H1 (cell line): ENCODE data around the gene PCNA. TPM values are rescaled to one million over a fixed set of nuclear protein-coding genes. Genes with fewer than 3 reads are reported as not detected.

Experiments
- CTCF ChIA-PET: fragments of 300-600 bp; sonication (Branson Sonifier 250); formaldehyde crosslinking; loops from one replicate; lab custom pipeline; 2021; ENCODE audit not compliant: partially characterized antibody; lab: Charles Lee
- POLR2A ChIA-PET: fragments of 300-600 bp; sonication (Branson Sonifier 250); formaldehyde crosslinking; loops from one replicate; lab custom pipeline; 2021; ENCODE audit warnings: inconsistent platforms; ENCODE audit not compliant: partially characterized antibody; lab: Charles Lee
- DNase-seq, 2 experiments: peaks; one replicate each; pipeline versions ENCODE4 v3.0.0 to v3.0.0-alpha.2; 2010 to 2022; ENCODE audit warnings: low spot score in 2 of 2, low read depth in 1 of 2, mixed read lengths in 1 of 2
- FAIRE-seq: peaks from 2 replicates; lab custom pipeline; 2011; peaks lifted over from hg19 to GRCh38; lab: Jason Lieb, UNC
- H2AFZ ChIP-seq: 2 replicates; pipeline ENCODE4 v1.8.1; 2012; ENCODE audit warnings: low read length, inconsistent platforms
- H2AK5ac ChIP-seq: 2 replicates; pipeline ENCODE4 v1.6.1; 2013; ENCODE audit warnings: low read depth, low read length
- H2BK120ac ChIP-seq: replicated peaks from 2 replicates; pipeline ENCODE3; 2013; ENCODE audit warnings: low read depth, low read length, inconsistent platforms
- H2BK12ac ChIP-seq: 2 replicates; pipeline ENCODE4 v1.6.1; 2013; ENCODE audit warnings: low read depth, low read length
- H2BK15ac ChIP-seq: 2 replicates; pipeline ENCODE4 v1.6.1; 2013; ENCODE audit warnings: low read length
- H2BK20ac ChIP-seq: 2 replicates; pipeline ENCODE4 v1.6.1; 2013; ENCODE audit warnings: low read length
- H2BK5ac ChIP-seq: 2 replicates; pipeline ENCODE4 v1.6.1; 2013; ENCODE audit warnings: low read depth, low read length
- H3K14ac ChIP-seq: 2 replicates; pipeline ENCODE4 v1.6.1; 2013; ENCODE audit warnings: inconsistent platforms; ENCODE audit not compliant: insufficient read length
- H3K18ac ChIP-seq: 2 replicates; pipeline ENCODE4 v1.6.1; 2013; ENCODE audit warnings: low read length; ENCODE audit errors: extremely low read depth
- H3K23ac ChIP-seq: 2 replicates; pipeline ENCODE4 v1.6.1; 2013; ENCODE audit warnings: inconsistent platforms; ENCODE audit not compliant: insufficient read length
- H3K23me2 ChIP-seq: 2 replicates; pipeline ENCODE4 v1.6.1; 2013; ENCODE audit warnings: low read depth, low read length
- H3K27ac ChIP-seq: 2 replicates; pipeline ENCODE4 v1.6.1; 2011; ENCODE audit warnings: low read depth, low read length, inconsistent platforms
- H3K27me3 ChIP-seq, 4 experiments: replicated peaks in 1 of 4; 1 replicate in 1 of 4; 2 replicates in 3 of 4; pipeline versions ENCODE4 v1.6.1 to v1.8.1; 2011 to 2013; ENCODE audit warnings: low read length in 3 of 4, mild to moderate bottlenecking in 3 of 4, inconsistent platforms in 2 of 4, mixed read lengths in 2 of 4, moderate library complexity in 1 of 4; ENCODE audit not compliant: control insufficient read depth in 3 of 4, insufficient read depth in 3 of 4; ENCODE audit errors: extremely low read depth in 1 of 4
- H3K36me3 ChIP-seq, 4 experiments: 2 replicates each; pipeline versions ENCODE4 v1.6.1 to v1.8.1; 2011 to 2013; ENCODE audit warnings: mild to moderate bottlenecking in 4 of 4, low read length in 3 of 4, moderate library complexity in 2 of 4, control low read depth in 1 of 4, inconsistent platforms in 1 of 4; ENCODE audit not compliant: insufficient read depth in 4 of 4, control insufficient read depth in 2 of 4
- H3K4ac ChIP-seq: replicated peaks from 2 replicates; pipeline ENCODE3; 2013; ENCODE audit warnings: low read length, low read depth, mixed read lengths, inconsistent platforms; ENCODE audit not compliant: insufficient read length
- H3K4me1 ChIP-seq, 4 experiments: replicated peaks in 1 of 4; 1 replicate in 1 of 4; 2 replicates in 3 of 4; pipeline versions ENCODE4 v1.6.1 to v1.8.1; 2011 to 2013; ENCODE audit warnings: low read length in 3 of 4, inconsistent platforms in 2 of 4, mixed read lengths in 1 of 4; ENCODE audit not compliant: insufficient read depth in 4 of 4, control insufficient read depth in 3 of 4
- H3K4me2 ChIP-seq, 2 experiments: 2 replicates each; pipeline versions ENCODE4 v1.6.1 to v1.8.1; 2011 to 2013; ENCODE audit warnings: low read depth in 2 of 2, low read length in 2 of 2, control low read depth in 1 of 2, inconsistent platforms in 1 of 2, mild to moderate bottlenecking in 1 of 2; ENCODE audit not compliant: insufficient read depth in 1 of 2
- H3K4me3 ChIP-seq, 4 experiments: fragments of 200-600, 300-600 bp in 1 of 4; sonication (generic), shearing (Covaris generic), sonication (Bioruptor Twin) in 1 of 4; 2 replicates each; pipeline versions ENCODE4 v1.5.1 to v1.8.1; 2011 to 2016; ENCODE audit warnings: low read length in 4 of 4, low read depth in 3 of 4, control low read depth in 2 of 4, inconsistent platforms in 2 of 4, mild to moderate bottlenecking in 2 of 4, mixed read lengths in 1 of 4, moderate library complexity in 1 of 4; ENCODE audit not compliant: insufficient read depth in 2 of 4; ENCODE audit errors: extremely low read depth in 1 of 4
- H3K56ac ChIP-seq: replicated peaks from 2 replicates; pipeline ENCODE3; 2013; ENCODE audit warnings: low read depth, mild to moderate bottlenecking, mixed read lengths, low read length, inconsistent platforms; ENCODE audit not compliant: insufficient read length
- H3K79me1 ChIP-seq: 2 replicates; pipeline ENCODE4 v1.6.1; 2013; ENCODE audit warnings: low read depth, low read length, control low read depth
- H3K79me2 ChIP-seq, 2 experiments: 2 replicates each; pipeline versions ENCODE4 v1.6.1 to v1.8.1; 2012 to 2013; ENCODE audit warnings: low read length in 2 of 2, mild to moderate bottlenecking in 2 of 2, inconsistent platforms in 1 of 2; ENCODE audit not compliant: insufficient read depth in 2 of 2, control insufficient read depth in 1 of 2
- H3K9ac ChIP-seq, 4 experiments: replicated peaks in 1 of 4; 1 replicate in 1 of 4; 2 replicates in 3 of 4; pipeline versions ENCODE4 v1.6.1 to v1.8.1; 2011 to 2013; ENCODE audit warnings: low read depth in 3 of 4, low read length in 3 of 4, control low read depth in 2 of 4, mild to moderate bottlenecking in 2 of 4, moderate library complexity in 2 of 4, inconsistent platforms in 1 of 4; ENCODE audit errors: extremely low read depth in 1 of 4
- H3K9me3 ChIP-seq, 2 experiments: 2 replicates each; pipeline versions ENCODE4 v1.6.1 to v1.8.1; 2012 to 2013; ENCODE audit warnings: mild to moderate bottlenecking in 2 of 2, moderate library complexity in 2 of 2, control low read depth in 1 of 2, inconsistent platforms in 1 of 2, low read depth in 1 of 2, low read length in 1 of 2, mixed read lengths in 1 of 2; ENCODE audit not compliant: insufficient read depth in 2 of 2
- H4K20me1 ChIP-seq, 2 experiments: replicated peaks in 1 of 2; 2 replicates each; pipeline versions ENCODE3 to v1.8.1; 2011 to 2013; ENCODE audit warnings: inconsistent platforms in 2 of 2, low read length in 2 of 2, mild to moderate bottlenecking in 1 of 2; ENCODE audit not compliant: insufficient read depth in 2 of 2, control insufficient read depth in 1 of 2
- H4K5ac ChIP-seq: 2 replicates; pipeline ENCODE4 v1.6.1; 2013; ENCODE audit warnings: low read length, low read depth, mixed read lengths, inconsistent platforms; ENCODE audit not compliant: insufficient read length
- H4K8ac ChIP-seq: 2 replicates; pipeline ENCODE4 v1.8.0; 2013; ENCODE audit warnings: mild to moderate bottlenecking, moderate library complexity, low read length, inconsistent platforms; ENCODE audit not compliant: insufficient read depth; ENCODE audit errors: extremely low read depth
- H4K91ac ChIP-seq: replicated peaks from 2 replicates; pipeline ENCODE3; 2013; ENCODE audit warnings: low read length, mixed read lengths, inconsistent platforms; ENCODE audit not compliant: insufficient read length
- ASH2L ChIP-seq: fragments of 200-600, 300-600 bp; sonication (generic); IDR thresholded peaks from one replicate; pipeline ENCODE4 v1.7.1; 2017; ENCODE audit warnings: low read length
- ATF3 ChIP-seq: IDR thresholded peaks from 2 replicates; pipeline ENCODE4 v1.6.1; 2011; ENCODE audit warnings: low read depth, mild to moderate bottlenecking, low read length; ENCODE audit not compliant: insufficient read depth
- CBX5 ChIP-seq: fragments of 300-800, 300-1000 bp; sonication (generic); IDR thresholded peaks from 2 replicates; pipeline ENCODE4 v1.7.1; 2016; ENCODE audit warnings: antibody characterized with exemption, low read length, low read depth
- CEBPB ChIP-seq: IDR thresholded peaks from 2 replicates; pipeline ENCODE4 v1.6.1; 2012; ENCODE audit warnings: low read depth, low read length
- CTBP2 ChIP-seq: IDR thresholded peaks from 2 replicates; pipeline ENCODE4 v1.7.0; 2011; ENCODE audit warnings: borderline replicate concordance, mild to moderate bottlenecking, moderate library complexity, mixed read lengths, low read length; ENCODE audit not compliant: insufficient read depth, insufficient read length
- EP300 ChIP-seq, 2 experiments: IDR thresholded peaks; 1 replicate in 1 of 2; 2 replicates in 1 of 2; pipeline ENCODE4 v1.6.1; 2011 to 2012; ENCODE audit warnings: low read depth in 2 of 2, low read length in 2 of 2, mild to moderate bottlenecking in 2 of 2, borderline replicate concordance in 1 of 2, inconsistent platforms in 1 of 2, moderate library complexity in 1 of 2
- JUN ChIP-seq: IDR thresholded peaks from 2 replicates; pipeline ENCODE4 v1.6.1; 2011; ENCODE audit warnings: low read depth, mild to moderate bottlenecking, improper control_type of control experiment, low read length
- MAFK ChIP-seq: IDR thresholded peaks from 2 replicates; pipeline ENCODE4 v1.6.1; 2012; ENCODE audit warnings: low read depth, mild to moderate bottlenecking, improper control_type of control experiment, low read length
- USF2 ChIP-seq: IDR thresholded peaks from 2 replicates; pipeline ENCODE4 v1.6.1; 2011; ENCODE audit warnings: low read length, improper control_type of control experiment
- WGBS, 2 experiments: shearing (Covaris generic) in 1 of 2; methylation state at CpG; one replicate each; pipeline versions ENCODE4 v1.1.6 to v1.1.7; 2013 to 2015; ENCODE audit warnings: low lambda C conversion rate in 2 of 2, mixed read lengths in 2 of 2, inconsistent platforms in 1 of 2, low coverage in 1 of 2, missing lambda C conversion rate in 1 of 2; ENCODE audit not compliant: insufficient replicate concordance in 2 of 2, insufficient coverage in 1 of 2, insufficient read length in 1 of 2; ENCODE audit errors: extremely low coverage in 1 of 2, missing lambda C conversion rate in 1 of 2; 5-methylcytosine and 5-hydroxymethylcytosine counted together
- polyA plus RNA-seq, 7 experiments: library from polyadenylated mRNA; depleted of rRNA in 3 of 7; stranded (reverse) in 5 of 7; unstranded in 2 of 7; fragments of >200 nt in 5 of 7; fragments of 200-250 nt in 2 of 7; gene quantifications; 1 replicate in 5 of 7; 2 replicates in 1 of 7; 4 replicates in 1 of 7; pipeline versions ENCODE4 v1.2.1 to v1.2.3, GENCODE V29; 2011 to 2013; ENCODE audit warnings: missing spikeins in 2 of 7, mixed read lengths in 2 of 7
- total RNA-seq: library from RNA; stranded (reverse); fragmentation: NEBNext Ultra II Directional; extraction: Animal tissue kit (Norgen Biotek cat#: 25700); gene quantifications from 2 replicates; pipeline ENCODE4 v1.2.1, GENCODE V29; 2021

The PCNA gene
- total and polyA plus RNA-seq, 2 of the 8 experiments (the other 6 are each of a cell fraction or from before 2014, with no cell fraction given): 290 to 737 TPM

GRCh38 chr20:5164645-5165625 is 45.2 kb upstream of the PCNA start:
- H2BK5ac ChIP-seq: no peak overlapping the region
- H3K27me3 ChIP-seq: no peaks in the 10 kb centered on the region
- H3K23me2 ChIP-seq: no peaks in the 10 kb centered on the region
- H3K9ac ChIP-seq: no peak overlapping the region
- no peak overlapping the region for H3K14ac ChIP-seq
- no peaks in the 10 kb centered on the region for H3K9me3 ChIP-seq
- H4K8ac ChIP-seq: no peak overlapping the region
- H3K23ac ChIP-seq: no peak overlapping the region
- H4K5ac ChIP-seq: no peak overlapping the region
- peaks cover 3 to 16% (median 8%) of the 10 kb centered on the region in 4 experiments; a peak in 4 of 7 replicates for H3K4me1 ChIP-seq
- H4K91ac ChIP-seq: no peak overlapping the region
- no peak overlapping the region for H2BK15ac ChIP-seq
- DNase-seq: no peak
- H3K18ac ChIP-seq: no peak overlapping the region
- WGBS, 2 experiments: 94% methylated on average over 13 of the region's 13 CpGs; no CpG with 5 or more reads in 1 of the 2 experiments
- H3K27ac ChIP-seq: no peak overlapping the region
- H2AK5ac ChIP-seq: no peak overlapping the region
- CTCF ChIA-PET: interaction anchor here (1.4 to 1.6 kb wide), 2 partner anchors 28 to 39 kb away, joined by 5 to 6 read pairs; partner anchors contain the start of gene CDS2
- POLR2A ChIA-PET: interaction anchor here (1.2 kb wide), 1 partner anchor 11 kb away, joined by 3 read pairs; no protein-coding TSS in a partner anchor
- FAIRE-seq: no peak
- peaks cover 0 to 67% of the 10 kb centered on the region in 2 experiments; a peak in 2 of 4 replicates for H3K79me2 ChIP-seq
- H2AFZ ChIP-seq: no peak overlapping the region
- H3K4me3 ChIP-seq: no peak overlapping the region
- peaks cover 0 to 6% of the 10 kb centered on the region in 2 experiments for H4K20me1 ChIP-seq
- H2BK12ac ChIP-seq: no peak overlapping the region
- H3K36me3 ChIP-seq: no peaks in the 10 kb centered on the region
- no peak overlapping the region for H3K56ac ChIP-seq
- H3K4ac ChIP-seq: no peak overlapping the region
- H3K4me2 ChIP-seq: no peak overlapping the region
- H3K79me1 ChIP-seq: peaks cover 14% of the 10 kb centered on the region
- no peak overlapping the region for H2BK120ac ChIP-seq
- H2BK20ac ChIP-seq: no peak overlapping the region
- no peak for TF ChIP-seq EP300 (IDR thresholded peaks at IDR 0.05; ENCODE audit: borderline replicate concordance in 1 of 2, low read depth in 2 of 2, low read length in 2 of 2)
- no peak for TF ChIP-seq CBX5
- TF ChIP-seq MAFK: no peak
- no peak for TF ChIP-seq CTBP2
- TF ChIP-seq ASH2L: no peak
- no peak for TF ChIP-seq USF2
- TF ChIP-seq CEBPB: no peak
- TF ChIP-seq ATF3: no peak
- TF ChIP-seq JUN: no peak
